Chondrocyte (in vitro differentiated cells): ENCODE measurements around the gene CITED2. TPM values are rescaled to one million over a fixed set of nuclear protein-coding genes. Genes with fewer than 3 reads are reported as not detected.

Source experiments
- DNase-seq: peaks from one replicate; pipeline ENCODE4 v3.0.0; 2021; ENCODE audit warnings: mixed read lengths, low spot score
- H3K27ac Mint-ChIP-seq: one replicate; pipeline ENCODE4 v1.8.0; 2021; ENCODE audit warnings: mild to moderate bottlenecking, moderate library complexity, mixed read lengths; ENCODE audit not compliant: unreplicated experiment
- H3K27me3 Mint-ChIP-seq: 2 replicates; pipeline ENCODE4 v1.8.0; 2021; ENCODE audit warnings: low read depth, mixed read lengths
- H3K36me3 Mint-ChIP-seq: 2 replicates; pipeline ENCODE4 v1.8.0; 2021; ENCODE audit warnings: low read depth, mixed read lengths
- H3K4me1 Mint-ChIP-seq: 2 replicates; pipeline ENCODE4 v1.8.0; 2021; ENCODE audit warnings: low read depth, mild to moderate bottlenecking, mixed read lengths
- H3K4me3 Mint-ChIP-seq: one replicate; pipeline ENCODE4 v1.8.0; 2021; ENCODE audit warnings: mild to moderate bottlenecking, moderate library complexity, mixed read lengths; ENCODE audit not compliant: unreplicated experiment
- H3K9me3 Mint-ChIP-seq: 2 replicates; pipeline ENCODE4 v1.8.0; 2021; ENCODE audit warnings: low read depth, mixed read lengths
- CTCF ChIP-seq: fragments of 200-600 bp; sonication (generic); IDR thresholded peaks from 2 replicates; pipeline ENCODE4 v1.5.0; 2021; ENCODE audit warnings: antibody characterized with exemption, mild to moderate bottlenecking, moderate library complexity
- total RNA-seq: library from RNA; stranded (reverse); gene quantifications from 3 replicates; pipeline ENCODE4 v1.2.1, GENCODE V29; 2021

The CITED2 gene
- total RNA-seq, 1 donor from 2014 or later = 233 TPM

GRCh38 chr6:139378226-139378625 is 3.8 kb upstream of the CITED2 start:
- Mint-ChIP-seq H3K4me3 (no peak overlapping the region), H3K4me1 (peaks cover 24% of the 10 kb centered on the region), H3K27me3 (no peaks in the 10 kb centered on the region)

GRCh38 chr6:139376604-139377218 is 2.3 kb upstream of the CITED2 start:
- H3K9me3 Mint-ChIP-seq = no peaks in the 10 kb centered on the region
- peak overlapping the region; percentile 99 for H3K27ac Mint-ChIP-seq
- no peak for DNase-seq
- peaks cover 21% of the 10 kb centered on the region for H3K4me1 Mint-ChIP-seq
- peaks cover 21% of the 10 kb centered on the region for H3K36me3 Mint-ChIP-seq
- no peak for TF ChIP-seq CTCF
- no peaks in the 10 kb centered on the region for H3K27me3 Mint-ChIP-seq
- peak overlapping the region; percentile 98 for H3K4me3 Mint-ChIP-seq

More at GRCh38 chr6:139378226-139378625, 3.8 kb upstream of the CITED2 start:
- DNase-seq = no peak
- TF ChIP-seq CTCF = no peak
- Mint-ChIP-seq H3K27ac (no peak overlapping the region), H3K36me3 (peaks cover 12% of the 10 kb centered on the region), H3K9me3 (peaks cover 4% of the 10 kb centered on the region)

GRCh38 chr6:139376017-139376330 is 1.5 kb upstream of the CITED2 start:
- H3K36me3 Mint-ChIP-seq = peaks cover 29% of the 10 kb centered on the region
- no peaks in the 10 kb centered on the region for H3K9me3 Mint-ChIP-seq
- H3K4me1 Mint-ChIP-seq = peaks cover 28% of the 10 kb centered on the region
- H3K27me3 Mint-ChIP-seq = no peaks in the 10 kb centered on the region
- peak overlapping the region; percentile 98 for H3K4me3 Mint-ChIP-seq
- DNase-seq = no peak
- H3K27ac Mint-ChIP-seq = peak overlapping the region; percentile 99
- TF ChIP-seq CTCF = no peak

GRCh38 chr6:139375226-139376016 is 973 bp upstream of the CITED2 start:
- peak; percentile 62 for TF ChIP-seq CTCF
- Mint-ChIP-seq H3K9me3 (no peaks in the 10 kb centered on the region), H3K4me1 (peaks cover 33% of the 10 kb centered on the region), H3K36me3 (peaks cover 29% of the 10 kb centered on the region), H3K27me3 (no peaks in the 10 kb centered on the region), H3K27ac (peak overlapping the region; percentile 99), H3K4me3 (peak overlapping the region; percentile 98)
- DNase-seq = peak; percentile 93

- peaks cover 44% of the 10 kb centered on the region for H3K4me1 Mint-ChIP-seq
- no peak for TF ChIP-seq CTCF
- no peak for DNase-seq
- peak overlapping the region; percentile 98 for H3K4me3 Mint-ChIP-seq
- no peaks in the 10 kb centered on the region for H3K9me3 Mint-ChIP-seq
- peak overlapping the region; percentile 98 for H3K27ac Mint-ChIP-seq
- H3K36me3 Mint-ChIP-seq = peaks cover 29% of the 10 kb centered on the region
- H3K27me3 Mint-ChIP-seq = no peaks in the 10 kb centered on the region
Measured at GRCh38 chr6:139373928-139374356, 506 bp downstream of the CITED2 start.
